Progenitor cell of endocrine pancreas (in vitro differentiated cells): ENCODE measurements around the gene LPP. TPM values are rescaled to one million over a fixed set of nuclear protein-coding genes. Genes with fewer than 3 reads are reported as not detected.

Experiments used
- DNase-seq: peaks from one replicate; pipeline ENCODE4 v3.0.0; 2021; ENCODE audit warnings: low spot score; ENCODE audit not compliant: unreplicated experiment
- H3K27ac Mint-ChIP-seq: 2 replicates; pipeline ENCODE4 v1.8.0; 2021; ENCODE audit warnings: mild to moderate bottlenecking, moderate library complexity, mixed read lengths
- H3K27me3 Mint-ChIP-seq: 2 replicates; pipeline ENCODE4 v1.8.0; 2021; ENCODE audit warnings: mixed read lengths
- H3K36me3 Mint-ChIP-seq: 2 replicates; pipeline ENCODE4 v1.8.0; 2022; ENCODE audit warnings: mixed read lengths; ENCODE audit not compliant: insufficient read depth
- H3K4me1 Mint-ChIP-seq: 2 replicates; pipeline ENCODE4 v1.8.0; 2021; ENCODE audit warnings: low read depth, mixed read lengths
- H3K4me3 Mint-ChIP-seq: 2 replicates; pipeline ENCODE4 v1.8.0; 2021; ENCODE audit warnings: low read depth, mild to moderate bottlenecking, moderate library complexity, mixed read lengths
- H3K9me3 Mint-ChIP-seq: 2 replicates; pipeline ENCODE4 v1.8.0; 2021; ENCODE audit warnings: low read depth, mixed read lengths
- total RNA-seq: library from RNA; stranded (reverse); gene quantifications from 2 replicates; pipeline ENCODE4 v1.2.1, GENCODE V29; 2021
- TF ChIP-seq, protein P1 (sequence below): fragments of 200-600 bp; sonication (generic); IDR thresholded peaks from one replicate; pipeline ENCODE4 v1.5.0; 2021; ENCODE audit warnings: antibody characterized with exemption, mild to moderate bottlenecking; ENCODE audit not compliant: unreplicated experiment

Gene LPP
- total RNA-seq, 1 donor from 2014 or later, result 131 TPM

DNA sequence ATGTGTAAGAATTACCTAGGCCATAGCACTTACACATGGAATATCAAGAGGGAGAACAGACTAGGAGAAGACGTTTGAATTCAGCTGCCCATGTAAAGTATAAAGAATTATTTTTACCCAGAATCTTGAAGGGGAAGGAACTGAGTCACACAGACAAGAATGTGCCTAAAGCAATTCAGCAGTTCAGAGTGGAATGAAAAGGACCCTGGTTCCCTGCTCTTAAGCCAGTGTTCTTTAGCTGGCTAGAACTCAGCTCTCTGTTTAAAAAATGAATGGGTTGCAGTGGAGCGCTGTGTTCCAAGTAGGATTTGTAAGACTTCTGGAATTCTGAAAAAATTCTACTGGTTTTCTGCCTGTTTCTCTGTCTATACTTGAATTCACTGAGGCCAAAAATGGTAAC, 440.2 kb downstream of the LPP start:
- H3K36me3 Mint-ChIP-seq, result no peaks in the 10 kb centered on the region
- H3K9me3 Mint-ChIP-seq, result no peaks in the 10 kb centered on the region
- TF ChIP-seq, protein P1, sequence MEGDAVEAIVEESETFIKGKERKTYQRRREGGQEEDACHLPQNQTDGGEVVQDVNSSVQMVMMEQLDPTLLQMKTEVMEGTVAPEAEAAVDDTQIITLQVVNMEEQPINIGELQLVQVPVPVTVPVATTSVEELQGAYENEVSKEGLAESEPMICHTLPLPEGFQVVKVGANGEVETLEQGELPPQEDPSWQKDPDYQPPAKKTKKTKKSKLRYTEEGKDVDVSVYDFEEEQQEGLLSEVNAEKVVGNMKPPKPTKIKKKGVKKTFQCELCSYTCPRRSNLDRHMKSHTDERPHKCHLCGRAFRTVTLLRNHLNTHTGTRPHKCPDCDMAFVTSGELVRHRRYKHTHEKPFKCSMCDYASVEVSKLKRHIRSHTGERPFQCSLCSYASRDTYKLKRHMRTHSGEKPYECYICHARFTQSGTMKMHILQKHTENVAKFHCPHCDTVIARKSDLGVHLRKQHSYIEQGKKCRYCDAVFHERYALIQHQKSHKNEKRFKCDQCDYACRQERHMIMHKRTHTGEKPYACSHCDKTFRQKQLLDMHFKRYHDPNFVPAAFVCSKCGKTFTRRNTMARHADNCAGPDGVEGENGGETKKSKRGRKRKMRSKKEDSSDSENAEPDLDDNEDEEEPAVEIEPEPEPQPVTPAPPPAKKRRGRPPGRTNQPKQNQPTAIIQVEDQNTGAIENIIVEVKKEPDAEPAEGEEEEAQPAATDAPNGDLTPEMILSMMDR, result no peak
- H3K27me3 Mint-ChIP-seq, result no peaks in the 10 kb centered on the region
- H3K27ac Mint-ChIP-seq, result no peak overlapping the region
- H3K4me3 Mint-ChIP-seq, result no peak overlapping the region
- H3K4me1 Mint-ChIP-seq, result peaks cover 2% of the 10 kb centered on the region
- no peak for DNase-seq

DNA sequence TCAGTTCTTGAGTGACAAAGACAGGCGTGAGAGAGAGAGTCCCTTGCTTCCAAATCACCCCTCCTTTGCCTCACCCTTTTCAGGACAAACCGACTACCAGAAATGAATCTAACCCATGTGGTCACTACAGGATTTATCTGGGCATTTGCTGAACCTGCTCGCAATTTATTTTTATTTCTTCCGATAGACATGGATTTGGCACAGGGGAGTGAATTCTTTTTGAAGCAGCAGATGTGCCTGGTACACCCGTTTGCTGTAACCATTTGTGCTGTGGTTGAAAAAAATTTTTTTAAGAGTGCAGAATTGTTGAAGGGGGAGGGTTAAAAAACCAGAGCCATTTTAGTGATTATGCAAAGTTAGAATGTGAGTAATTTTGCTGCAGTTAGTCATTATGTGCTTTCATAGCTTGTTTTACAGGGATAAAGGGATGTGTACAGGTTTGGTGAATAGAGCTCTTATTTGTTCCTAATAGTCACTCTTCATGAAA, 442.0 kb downstream of the LPP start:
- Mint-ChIP-seq H3K27ac (no peak overlapping the region), H3K9me3 (no peaks in the 10 kb centered on the region)
- TF ChIP-seq, protein P1, result no peak

DNA sequence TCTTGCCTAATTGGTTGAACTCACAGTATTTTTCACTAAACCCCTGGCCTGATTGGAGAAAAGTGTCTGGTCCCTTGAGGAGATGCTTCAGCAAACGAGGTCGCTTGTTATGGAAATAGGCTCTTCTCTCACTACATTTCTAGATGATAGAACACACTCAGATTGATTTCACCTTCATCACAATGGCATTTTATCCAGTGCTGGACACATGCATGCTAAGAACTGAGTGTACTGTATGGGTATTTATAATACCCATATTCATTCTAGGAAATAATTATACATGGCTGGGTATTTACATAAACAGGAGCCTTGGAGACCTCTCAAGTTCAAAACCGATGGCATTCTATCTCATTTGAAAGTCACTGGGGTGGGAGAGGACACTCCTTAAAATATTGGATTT, 444.9 kb downstream of the LPP start:
- Mint-ChIP-seq H3K4me3 (no peak overlapping the region), H3K27ac (no peak overlapping the region), H3K36me3 (no peaks in the 10 kb centered on the region), H3K4me1 (no peaks in the 10 kb centered on the region), H3K9me3 (no peaks in the 10 kb centered on the region), H3K27me3 (no peaks in the 10 kb centered on the region)
- TF ChIP-seq, protein P1, result no peak
- DNase-seq, result no peak

More for the DNA sequence above, 442.0 kb downstream of the LPP start:
- Mint-ChIP-seq H3K27me3 (no peaks in the 10 kb centered on the region), H3K4me3 (no peak overlapping the region), H3K4me1 (no peaks in the 10 kb centered on the region), H3K36me3 (no peaks in the 10 kb centered on the region)
- no peak for DNase-seq

DNA sequence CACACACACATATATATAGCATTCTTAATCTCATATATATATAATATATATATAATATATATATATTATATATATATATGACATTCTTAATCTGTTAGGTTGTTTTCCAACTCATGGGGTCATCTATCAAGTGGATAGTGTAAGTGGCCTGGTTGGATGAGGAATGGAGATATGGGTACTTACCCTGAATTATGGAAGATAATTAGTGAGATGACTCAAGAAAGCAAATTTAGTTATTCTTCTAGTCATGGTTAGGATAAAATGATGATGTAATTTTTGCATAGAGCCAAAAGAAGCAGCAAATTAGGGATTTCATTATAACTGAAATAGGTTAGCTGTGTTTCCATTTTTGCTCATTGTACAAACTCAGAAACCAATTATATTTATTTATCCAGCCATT, 448.2 kb downstream of the LPP start:
- H3K4me3 Mint-ChIP-seq, result no peak overlapping the region
- H3K27ac Mint-ChIP-seq, result no peak overlapping the region
- H3K36me3 Mint-ChIP-seq, result no peaks in the 10 kb centered on the region
- TF ChIP-seq, protein P1, result no peak
- no peaks in the 10 kb centered on the region for H3K4me1 Mint-ChIP-seq
- H3K9me3 Mint-ChIP-seq, result no peaks in the 10 kb centered on the region
- no peaks in the 10 kb centered on the region for H3K27me3 Mint-ChIP-seq
- DNase-seq, result no peak

DNA sequence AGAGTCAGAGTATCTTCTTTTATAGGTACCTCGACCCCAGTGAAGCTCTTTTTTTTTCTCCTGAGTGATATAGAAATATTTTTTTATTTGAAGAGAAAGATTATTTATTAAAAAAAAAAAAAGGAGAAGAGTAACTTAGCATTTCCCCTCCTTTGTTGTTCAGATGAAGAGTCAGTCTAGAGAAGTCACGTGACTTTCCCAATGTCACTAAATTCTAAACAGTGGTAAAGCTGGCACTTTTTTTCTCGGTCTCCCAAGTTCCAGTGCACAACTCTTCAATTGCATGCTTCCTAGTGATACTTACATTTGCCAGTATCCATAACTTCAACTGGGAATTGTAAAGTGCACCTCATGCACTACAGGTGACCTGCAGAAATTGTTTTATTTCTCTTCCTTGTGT, 448.7 kb downstream of the LPP start:
- Mint-ChIP-seq H3K27me3 (no peaks in the 10 kb centered on the region), H3K4me3 (no peak overlapping the region), H3K27ac (no peak overlapping the region), H3K4me1 (no peaks in the 10 kb centered on the region), H3K36me3 (no peaks in the 10 kb centered on the region), H3K9me3 (no peaks in the 10 kb centered on the region)
- DNase-seq, result no peak
- TF ChIP-seq, protein P1, result no peak
